Stimulated activated naive B cell treated with anti-CD40 and anti-IgM and Interleukin-4, amounts not matched to agents 10 μg/mL and 1 μg/mL and 100 μg/mL, for 72 hours (primary cell): ENCODE measurements around the gene ZCCHC7.
"Not testable (repeated sequence)": the region's sequence is repeated elsewhere in the genome, so short reads cannot be mapped to it uniquely, and the experiment has no call there.

Experiments
- ATAC-seq, 2 donors: fragments of 150-1000 bp; cut with Tn5 transposase; replicated peaks; 2 replicates each; pipeline ENCODE4 v1.10.0; 2021; ENCODE audit warnings: moderate library complexity in 1 of 2
- DNase-seq: peaks from one replicate; pipeline ENCODE4 v3.0.0; 2021
- H3K27ac Mint-ChIP-seq: one replicate; pipeline ENCODE4 v1.8.0; 2022; ENCODE audit warnings: mild to moderate bottlenecking, mixed read lengths
- H3K27me3 Mint-ChIP-seq, 2 donors: one replicate each; pipeline ENCODE4 v1.8.0; 2022; ENCODE audit warnings: mixed read lengths in 2 of 2
- H3K36me3 Mint-ChIP-seq, 2 donors: one replicate each; pipeline ENCODE4 v1.8.0; 2022; ENCODE audit warnings: mixed read lengths in 2 of 2, mild to moderate bottlenecking in 1 of 2
- H3K4me1 Mint-ChIP-seq, 2 donors: one replicate each; pipeline ENCODE4 v1.8.0; 2022; ENCODE audit warnings: mixed read lengths in 2 of 2, mild to moderate bottlenecking in 1 of 2
- H3K4me3 Mint-ChIP-seq, 2 donors: one replicate each; pipeline ENCODE4 v1.8.0; 2022; ENCODE audit warnings: mild to moderate bottlenecking in 2 of 2, mixed read lengths in 2 of 2, moderate library complexity in 1 of 2
- H3K9me3 Mint-ChIP-seq, 2 donors: one replicate each; pipeline ENCODE4 v1.8.0; 2022; ENCODE audit warnings: mixed read lengths in 2 of 2, mild to moderate bottlenecking in 1 of 2

Gene ZCCHC7

DNA sequence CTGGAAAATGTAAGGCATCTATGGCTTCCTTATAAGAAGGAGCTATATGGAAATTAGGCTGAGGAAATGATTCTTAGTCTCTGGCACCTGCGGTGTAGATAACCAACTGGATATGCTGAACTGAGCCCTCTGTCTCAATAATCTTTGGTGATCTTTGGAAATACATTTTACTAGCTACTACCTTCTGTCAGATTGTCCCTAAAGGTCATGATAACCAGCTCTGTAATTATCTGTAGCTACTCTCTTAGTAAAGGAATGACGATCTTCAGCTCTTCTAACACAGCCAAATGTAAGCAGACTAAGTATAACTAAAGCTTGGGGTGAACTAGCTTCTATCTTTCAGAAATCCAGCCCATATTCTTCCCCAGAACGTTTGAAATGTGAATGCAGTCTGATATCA is 177.2 kb downstream of the ZCCHC7 start:
- H3K4me3 Mint-ChIP-seq, result no peak overlapping the region
- ATAC-seq, result no peak
- no peak for DNase-seq
- H3K4me1 Mint-ChIP-seq, result peaks cover 55 to 93% of the 10 kb centered on the region in 2 donors
- H3K27me3 Mint-ChIP-seq, result no peaks in the 10 kb centered on the region
- H3K9me3 Mint-ChIP-seq, result no peaks in the 10 kb centered on the region
- peaks cover 23 to 43% of the 10 kb centered on the region in 2 donors for H3K36me3 Mint-ChIP-seq
- H3K27ac Mint-ChIP-seq, result peak overlapping the region; percentile 89

DNA sequence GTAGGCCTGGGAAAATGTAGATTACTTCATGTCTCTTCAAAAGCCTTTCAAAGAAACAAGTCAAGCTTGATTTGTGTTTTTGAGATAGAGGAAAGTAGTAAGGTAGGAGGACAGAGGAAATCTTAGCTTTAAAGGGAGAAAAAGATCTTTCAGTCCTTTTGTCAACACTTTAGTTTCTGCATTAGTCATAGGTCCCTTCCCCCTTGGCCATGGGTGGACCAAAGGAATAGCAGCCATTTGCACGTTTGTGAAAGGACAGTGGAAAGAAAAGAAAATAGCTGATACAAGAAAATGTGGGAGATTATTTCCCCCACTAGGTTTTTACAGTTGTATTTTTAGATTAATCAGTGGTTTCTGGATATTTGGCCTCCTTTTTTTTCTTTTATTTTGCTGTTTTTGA is 180.2 kb downstream of the ZCCHC7 start:
- Mint-ChIP-seq H3K27me3 (no peaks in the 10 kb centered on the region), H3K4me1 (peaks cover 51 to 94% of the 10 kb centered on the region in 2 donors), H3K4me3 (peak overlapping the region; percentile 32 to 44), H3K27ac (peak overlapping the region; percentile 91), H3K36me3 (peaks cover 39 to 65% of the 10 kb centered on the region in 2 donors), H3K9me3 (no peaks in the 10 kb centered on the region)
- ATAC-seq, result peak in 1 of 2 donors; percentile 26
- DNase-seq, result no peak

DNA sequence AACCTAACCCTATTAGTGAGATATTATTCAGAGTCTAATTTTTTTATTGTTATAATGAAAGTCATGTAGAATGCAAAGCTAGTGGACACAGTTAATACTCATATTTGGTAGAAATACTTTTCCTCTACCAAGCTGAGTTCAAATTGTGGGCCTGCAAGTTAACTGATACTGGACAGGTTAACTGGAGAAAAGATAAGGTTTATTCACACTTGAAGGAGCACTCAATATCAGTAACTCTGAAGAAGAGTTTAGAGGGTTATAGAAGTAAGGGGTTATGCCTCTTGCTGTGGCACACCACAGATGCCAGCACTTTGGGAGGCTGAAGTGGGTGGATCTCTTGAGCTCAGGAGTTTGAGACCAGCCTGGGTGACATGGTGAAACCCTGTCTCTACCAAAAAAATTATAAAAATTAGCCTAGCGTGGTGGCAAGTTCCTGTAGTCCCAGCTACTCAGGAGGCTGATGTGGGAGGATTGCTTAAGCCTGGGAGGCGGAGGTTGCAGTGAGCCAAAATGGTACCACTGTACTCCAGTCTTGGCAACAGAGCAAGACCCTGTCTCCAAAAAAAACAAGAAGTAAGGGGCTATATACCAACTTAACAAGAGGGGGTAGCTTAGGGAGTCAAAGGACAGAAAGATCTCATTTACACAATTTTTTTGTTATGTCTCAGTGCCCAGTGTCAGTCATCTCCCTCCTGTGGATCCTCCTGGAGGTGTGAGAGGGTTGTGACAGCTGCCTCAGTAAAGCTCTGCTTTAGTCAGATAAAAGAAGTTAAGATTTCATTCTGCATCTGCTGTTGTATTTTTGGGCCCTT is 180.9 kb downstream of the ZCCHC7 start:
- ATAC-seq (peak; percentile 44 to 51), DNase-seq (no peak)
- H3K36me3 Mint-ChIP-seq, result peaks cover 38 to 60% of the 10 kb centered on the region in 2 donors
- H3K4me1 Mint-ChIP-seq, result peaks cover 47 to 88% of the 10 kb centered on the region in 2 donors
- H3K9me3 Mint-ChIP-seq, result no peaks in the 10 kb centered on the region
- H3K4me3 Mint-ChIP-seq, result peak overlapping the region; percentile 21 to 46
- H3K27ac Mint-ChIP-seq, result peak overlapping the region; percentile 91
- H3K27me3 Mint-ChIP-seq, result no peaks in the 10 kb centered on the region

DNA sequence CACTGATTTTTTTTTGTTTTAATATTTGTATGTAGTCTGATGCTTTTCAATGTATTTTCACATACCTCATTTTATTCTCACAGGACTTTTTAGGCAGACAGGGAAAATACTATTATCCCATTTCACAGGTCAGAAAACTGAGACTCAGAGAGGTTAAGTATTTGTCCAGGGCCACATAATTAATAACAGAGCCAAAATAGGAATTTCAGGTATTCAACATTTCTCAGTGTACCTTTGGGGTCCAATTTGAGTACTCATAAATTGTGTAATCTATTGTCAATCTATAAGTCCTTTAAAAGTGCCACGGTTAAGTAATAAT is 181.4 kb downstream of the ZCCHC7 start:
- no peaks in the 10 kb centered on the region for H3K9me3 Mint-ChIP-seq
- H3K27me3 Mint-ChIP-seq, result no peaks in the 10 kb centered on the region
- peak overlapping the region; percentile 21 to 22 for H3K4me3 Mint-ChIP-seq
- ATAC-seq, result no peak
- H3K27ac Mint-ChIP-seq, result peak overlapping the region; percentile 91
- H3K36me3 Mint-ChIP-seq, result peaks cover 35 to 55% of the 10 kb centered on the region in 2 donors
- peaks cover 43 to 82% of the 10 kb centered on the region in 2 donors for H3K4me1 Mint-ChIP-seq
- DNase-seq, result no peak

DNA sequence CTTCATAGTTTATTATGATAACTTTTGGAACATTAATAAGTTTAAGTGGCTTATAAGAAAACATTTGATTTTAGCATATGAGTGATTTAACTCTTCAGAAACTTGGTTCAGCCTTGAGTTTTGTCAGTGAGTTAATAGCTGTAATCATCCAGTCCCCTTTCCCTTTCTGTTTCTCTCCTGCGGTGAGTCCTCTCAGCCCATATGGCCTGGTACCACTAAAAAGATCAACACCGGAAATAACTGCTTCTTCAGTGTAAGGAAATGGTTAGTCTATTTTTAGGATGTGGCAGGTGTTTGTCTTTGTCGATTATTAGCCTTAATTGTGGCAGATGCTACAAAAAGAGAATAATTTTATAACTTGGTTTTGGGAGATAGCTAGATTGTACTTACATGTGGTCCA is 181.9 kb downstream of the ZCCHC7 start:
- peak overlapping the region; percentile 96 for H3K27ac Mint-ChIP-seq
- DNase-seq (peak; percentile 44), ATAC-seq (peak; percentile 96 to 97)
- H3K36me3 Mint-ChIP-seq, result peaks cover 38 to 55% of the 10 kb centered on the region in 2 donors
- no peaks in the 10 kb centered on the region for H3K9me3 Mint-ChIP-seq
- no peaks in the 10 kb centered on the region for H3K27me3 Mint-ChIP-seq
- peaks cover 43 to 82% of the 10 kb centered on the region in 2 donors for H3K4me1 Mint-ChIP-seq
- peak overlapping the region; percentile 54 to 71 for H3K4me3 Mint-ChIP-seq

DNA sequence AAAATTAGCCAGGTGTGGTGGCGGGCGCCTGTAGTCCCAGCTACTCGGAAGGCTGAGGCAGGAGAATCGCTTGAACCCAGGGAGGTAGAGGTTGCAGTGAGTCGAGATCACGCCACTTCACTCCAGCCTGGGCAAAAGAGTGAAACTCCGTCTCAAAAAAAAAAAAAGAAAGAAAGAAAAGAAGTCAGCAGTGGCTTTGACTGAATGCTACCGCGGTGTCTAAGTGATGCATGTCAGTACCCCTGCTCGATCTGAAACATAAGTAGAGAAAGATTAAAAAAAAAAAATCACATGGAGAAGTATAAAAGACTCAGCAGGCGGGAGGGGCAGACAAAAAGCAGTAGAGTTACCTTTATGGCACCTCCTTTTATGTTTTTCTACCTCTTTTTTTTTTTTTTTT is 182.9 kb downstream of the ZCCHC7 start:
- Mint-ChIP-seq H3K4me3 (peak overlapping the region; percentile 57 to 67), H3K4me1 (peaks cover 34 to 76% of the 10 kb centered on the region in 2 donors), H3K36me3 (peaks cover 36 to 51% of the 10 kb centered on the region in 2 donors), H3K27ac (peak overlapping the region; percentile 96)
- peak; percentile 19 for ATAC-seq
- not testable (repeated sequence) for H3K27me3 Mint-ChIP-seq, DNase-seq, H3K9me3 Mint-ChIP-seq

DNA sequence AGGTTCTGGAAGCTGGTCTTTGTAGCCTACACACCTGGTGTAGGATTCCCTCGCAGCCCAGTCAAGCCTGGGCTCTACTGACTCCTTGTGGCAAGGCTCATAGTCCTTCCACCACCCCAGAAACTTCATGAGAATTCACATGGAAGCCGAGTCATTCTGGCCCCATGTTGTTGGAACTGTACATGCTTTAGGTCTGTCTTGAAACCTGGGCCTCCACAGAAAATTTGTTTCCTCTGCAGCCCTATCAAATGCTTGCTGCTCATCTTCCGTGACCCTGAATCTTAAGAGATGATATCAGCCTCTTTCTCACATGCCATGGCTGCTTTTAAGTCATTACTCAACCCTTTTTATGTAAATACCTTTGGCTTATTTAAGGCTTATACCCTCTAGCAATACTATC is 188.8 kb downstream of the ZCCHC7 start:
- Mint-ChIP-seq H3K4me1 (peaks cover 19 to 35% of the 10 kb centered on the region in 2 donors), H3K27me3 (no peaks in the 10 kb centered on the region), H3K36me3 (peaks cover 33 to 38% of the 10 kb centered on the region in 2 donors), H3K4me3 (no peak overlapping the region), H3K27ac (peak overlapping the region; percentile 96), H3K9me3 (no peaks in the 10 kb centered on the region)
- no peak for DNase-seq
- ATAC-seq, result peak; percentile 78 to 83

DNA sequence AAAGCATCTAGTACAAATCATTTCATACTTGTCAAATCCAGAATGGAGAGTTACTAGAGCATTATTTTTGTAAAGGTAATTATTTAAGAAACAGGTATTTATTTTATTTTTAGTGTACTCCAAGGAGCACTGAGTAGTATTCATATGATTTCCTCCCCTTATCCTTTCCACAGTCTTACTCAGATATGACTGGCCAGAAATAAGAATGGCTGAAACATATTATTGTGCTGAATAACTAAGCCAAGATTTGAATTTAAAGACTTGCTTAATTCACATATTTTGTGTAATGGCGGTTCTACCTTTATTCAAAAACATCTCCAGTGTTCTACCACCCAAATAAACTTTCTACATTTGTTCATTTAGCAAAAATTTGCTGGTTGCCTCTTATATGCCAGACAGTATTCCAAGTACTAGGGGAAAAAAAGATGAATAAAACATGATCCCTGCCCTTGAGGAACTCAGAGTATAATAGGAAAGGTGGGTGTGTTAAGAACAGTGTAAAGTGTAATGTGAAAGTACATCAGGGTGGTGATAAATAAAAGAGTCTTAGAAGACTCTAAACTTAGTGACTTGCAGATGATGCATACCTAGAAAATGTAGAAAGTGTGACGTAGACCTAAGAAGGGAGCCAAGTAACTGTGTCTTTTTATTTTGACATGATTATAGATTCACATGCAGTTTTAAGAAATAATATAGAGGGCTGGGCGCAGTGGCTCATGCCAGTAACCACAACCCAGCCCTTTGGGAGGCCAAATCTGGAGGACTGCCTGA is 191.7 kb downstream of the ZCCHC7 start:
- ATAC-seq, result no peak
- peak overlapping the region; percentile 27 for H3K27ac Mint-ChIP-seq
- no peaks in the 10 kb centered on the region for H3K9me3 Mint-ChIP-seq
- no peaks in the 10 kb centered on the region for H3K27me3 Mint-ChIP-seq
- DNase-seq, result no peak
- H3K36me3 Mint-ChIP-seq, result peaks cover 28 to 37% of the 10 kb centered on the region in 2 donors
- no peak overlapping the region for H3K4me3 Mint-ChIP-seq
- H3K4me1 Mint-ChIP-seq, result peaks cover 10 to 21% of the 10 kb centered on the region in 2 donors

DNA sequence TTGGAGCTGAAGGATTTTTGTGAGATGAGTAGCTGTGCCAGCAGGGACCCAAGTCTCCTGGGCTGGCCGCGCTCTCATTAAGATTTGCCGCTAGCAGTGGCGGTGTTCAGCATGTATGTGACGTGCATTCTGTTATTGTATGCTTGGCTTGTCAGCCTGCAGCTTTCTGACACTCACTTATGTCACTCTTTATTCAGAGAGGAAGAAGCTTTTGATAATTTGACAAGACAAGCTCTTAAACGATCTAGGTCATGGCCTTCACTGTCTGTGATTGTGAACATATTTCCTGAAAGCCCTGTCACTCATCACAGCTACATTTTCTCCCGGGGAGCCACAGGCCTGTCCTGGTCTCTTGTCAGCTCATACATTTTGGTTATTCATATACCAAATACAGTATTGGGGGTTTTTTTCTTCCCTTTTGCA is 203.9 kb downstream of the ZCCHC7 start:
- Mint-ChIP-seq H3K4me1 (peaks cover 23 to 60% of the 10 kb centered on the region in 2 donors), H3K36me3 (peaks cover 15 to 29% of the 10 kb centered on the region in 2 donors), H3K27me3 (no peaks in the 10 kb centered on the region), H3K27ac (peak overlapping the region; percentile 98), H3K4me3 (peak overlapping the region; percentile 71 to 78), H3K9me3 (peaks cover 2 to 5% of the 10 kb centered on the region in 2 donors)
- peak; percentile 61 for DNase-seq
- peak; percentile 88 to 89 for ATAC-seq

DNA sequence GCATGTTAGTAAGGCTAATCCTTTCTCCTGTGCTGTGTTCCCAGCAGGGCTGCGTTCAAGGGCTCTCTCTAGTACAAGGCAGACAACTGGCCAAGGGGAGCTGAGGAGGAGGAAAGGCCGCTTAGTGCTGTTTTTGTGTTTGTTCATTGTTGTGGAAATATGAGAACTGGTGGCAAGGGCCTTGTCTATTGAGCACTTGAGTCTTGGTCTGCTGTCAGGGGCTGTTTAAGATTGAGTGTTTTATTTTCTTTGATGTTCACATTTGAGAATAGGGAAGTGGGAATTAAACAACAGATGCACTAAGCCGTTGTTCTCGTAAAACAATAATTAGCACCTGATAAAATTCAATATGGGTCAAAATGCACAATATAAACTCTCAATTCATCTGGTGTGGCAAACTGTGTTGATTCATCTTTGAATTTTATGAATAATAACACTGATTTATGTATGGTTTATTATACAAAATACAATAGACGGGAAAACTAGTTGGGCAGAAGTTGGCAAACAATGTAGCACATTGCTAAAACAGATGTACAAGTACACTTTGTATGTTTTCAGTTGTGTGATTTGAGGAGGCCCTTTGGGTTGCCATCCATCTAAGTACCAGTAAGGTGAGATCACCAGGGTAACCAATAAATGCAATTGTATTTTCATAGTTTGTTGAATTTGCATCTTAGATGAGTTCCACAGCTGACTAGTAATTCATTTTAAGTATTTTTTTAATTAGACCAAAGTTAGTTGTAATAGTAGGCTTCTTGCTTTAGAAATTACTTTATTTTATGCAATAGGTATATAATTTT is 204.5 kb downstream of the ZCCHC7 start:
- DNase-seq (no peak), ATAC-seq (peak; percentile 68 to 80)
- H3K9me3 Mint-ChIP-seq, result peaks cover 2 to 5% of the 10 kb centered on the region in 2 donors
- H3K4me1 Mint-ChIP-seq, result peaks cover 26 to 61% of the 10 kb centered on the region in 2 donors
- no peaks in the 10 kb centered on the region for H3K27me3 Mint-ChIP-seq
- peak overlapping the region; percentile 71 to 78 for H3K4me3 Mint-ChIP-seq
- peaks cover 10 to 26% of the 10 kb centered on the region in 2 donors for H3K36me3 Mint-ChIP-seq
- H3K27ac Mint-ChIP-seq, result peak overlapping the region; percentile 98

DNA sequence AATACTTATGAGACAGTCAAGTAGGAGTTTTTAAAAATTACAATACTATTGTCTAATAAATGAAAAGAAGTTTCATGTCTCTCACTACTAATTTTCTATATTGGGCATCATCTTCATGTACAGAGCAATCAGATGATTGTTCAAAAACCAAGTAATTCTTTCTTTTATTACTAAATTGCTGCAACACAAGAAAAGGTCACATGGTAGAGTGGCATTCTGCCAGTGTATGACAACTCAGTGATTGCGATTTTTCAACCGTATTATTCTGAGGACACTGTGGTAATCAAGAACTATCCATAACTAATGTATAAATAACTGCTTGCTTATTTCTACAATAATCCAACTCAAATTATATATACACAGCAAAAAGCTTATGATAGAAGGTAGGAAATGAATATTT is 205.4 kb downstream of the ZCCHC7 start:
- Mint-ChIP-seq H3K4me1 (peaks cover 24 to 57% of the 10 kb centered on the region in 2 donors), H3K27ac (peak overlapping the region; percentile 67), H3K27me3 (no peaks in the 10 kb centered on the region), H3K9me3 (no peaks in the 10 kb centered on the region), H3K4me3 (no peak overlapping the region), H3K36me3 (peaks cover 5 to 18% of the 10 kb centered on the region in 2 donors)
- ATAC-seq, result no peak
- DNase-seq, result no peak

DNA sequence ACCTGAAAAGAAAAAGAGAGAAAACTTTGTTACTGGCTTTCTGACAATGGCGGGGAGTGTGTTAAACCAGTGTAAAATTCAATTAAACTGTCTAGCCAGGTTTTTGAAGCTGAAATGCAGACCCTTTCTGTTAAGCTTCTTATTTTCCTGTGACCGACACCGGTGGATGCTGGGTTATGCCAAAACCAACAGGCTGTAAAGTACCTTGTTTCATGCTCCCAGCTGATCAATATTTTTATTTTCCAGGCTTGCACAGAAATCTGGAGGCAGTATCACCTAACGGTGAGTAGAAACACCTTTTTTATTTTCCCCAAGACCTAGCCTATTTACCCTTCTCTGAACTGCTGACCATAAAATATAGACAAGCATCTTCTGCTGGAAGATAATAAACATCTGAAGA is 207.2 kb downstream of the ZCCHC7 start:
- DNase-seq (no peak), ATAC-seq (no peak)
- Mint-ChIP-seq H3K4me1 (peaks cover 21 to 59% of the 10 kb centered on the region in 2 donors), H3K9me3 (no peaks in the 10 kb centered on the region), H3K36me3 (peaks cover 0 to 13% of the 10 kb centered on the region in 2 donors), H3K27ac (peak overlapping the region; percentile 90), H3K4me3 (peak overlapping the region; percentile 56 to 61), H3K27me3 (no peaks in the 10 kb centered on the region)

DNA sequence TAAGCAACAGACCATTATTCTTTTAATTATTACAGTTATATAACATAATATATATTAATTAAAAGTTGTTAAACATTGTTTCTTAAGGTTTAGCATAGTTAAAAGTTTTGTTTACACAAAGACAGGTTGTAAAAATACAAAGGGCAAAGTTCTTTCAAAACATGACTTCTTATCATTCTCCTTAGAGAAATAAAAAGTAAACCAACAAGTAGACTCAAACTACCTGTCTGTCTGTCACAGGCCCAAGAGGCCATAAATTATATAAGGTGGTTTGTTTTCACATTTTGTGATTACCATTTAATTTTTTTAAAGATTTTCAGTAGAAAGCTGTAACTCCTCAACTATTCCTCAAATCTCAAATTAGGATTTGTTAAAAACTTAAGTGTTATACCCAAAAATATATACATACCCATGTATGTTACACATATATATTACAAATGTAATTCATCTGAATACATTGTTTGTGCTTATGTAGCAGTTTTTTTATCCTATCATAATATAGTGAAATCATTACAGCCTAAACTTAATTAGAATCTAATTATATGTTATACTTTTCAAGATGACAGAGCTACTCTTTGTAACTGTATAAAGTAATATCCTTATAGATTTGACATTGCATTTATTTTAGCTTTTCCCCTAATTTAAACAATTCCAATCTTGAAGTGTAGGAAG is 208.3 kb downstream of the ZCCHC7 start:
- Mint-ChIP-seq H3K27ac (no peak overlapping the region), H3K36me3 (peaks cover 0 to 13% of the 10 kb centered on the region in 2 donors), H3K27me3 (no peaks in the 10 kb centered on the region), H3K4me1 (peaks cover 19 to 48% of the 10 kb centered on the region in 2 donors), H3K9me3 (no peaks in the 10 kb centered on the region), H3K4me3 (no peak overlapping the region)
- no peak for DNase-seq
- ATAC-seq, result no peak
